GM11168 (cell line): ENCODE results near the gene KLHL35.
"Not testable (repeated sequence)": the region's sequence is repeated elsewhere in the genome, so short reads cannot be mapped to it uniquely, and the experiment has no call there.

ENCODE experiments used
- in situ Hi-C: fragments of 300-500 bp; cut with MboI; formaldehyde crosslinking; loops from one replicate; pipeline ENCODE4 v1.12.0; 2022; ENCODE audit warnings: low sequenced_read_pairs; ENCODE audit not compliant: unreplicated experiment

The KLHL35 gene

GRCh38 chr11:75400146-75400865 lies 32.7 kb downstream of the KLHL35 start:
- in situ Hi-C loops, result no loop called here

DNA sequence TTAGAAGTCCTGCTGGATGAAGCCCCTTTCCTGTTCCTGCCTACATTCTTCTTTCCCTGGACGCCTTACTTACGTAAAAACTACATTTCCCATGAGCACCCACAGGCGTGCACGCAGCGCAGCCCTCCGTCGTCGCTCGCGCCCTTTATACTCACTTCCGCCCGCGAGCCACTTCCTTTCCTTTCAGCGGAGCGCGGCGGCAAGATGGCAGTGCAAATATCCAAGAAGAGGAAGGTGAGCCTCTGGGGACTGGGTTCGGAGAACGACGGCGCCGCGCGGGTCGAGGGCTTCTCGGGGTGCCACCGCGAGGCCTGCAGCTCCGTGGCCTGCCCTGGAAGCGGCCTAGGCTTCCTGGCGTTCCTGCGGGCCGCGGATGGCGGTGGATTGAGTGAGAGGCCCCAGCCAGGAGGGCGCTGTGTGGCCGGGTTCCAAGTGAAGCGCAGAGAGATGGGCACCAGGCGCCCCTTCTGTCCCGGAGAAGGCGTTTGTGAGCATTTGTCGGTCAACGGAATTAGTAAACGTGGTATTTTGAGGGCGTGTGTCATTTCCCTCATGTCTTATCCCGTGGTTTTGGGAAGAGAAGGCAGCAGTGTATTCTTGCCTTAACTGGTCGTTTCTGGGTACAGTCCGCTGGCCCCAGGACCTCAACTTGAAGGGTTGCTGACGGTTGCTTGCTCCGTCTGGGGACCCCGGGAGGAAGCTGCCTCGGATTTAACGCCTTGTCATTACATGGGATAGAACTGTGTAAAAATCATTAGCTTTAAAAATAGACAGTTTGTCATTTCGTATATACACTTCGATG lies 33.5 kb downstream of the KLHL35 start, which contains the start of gene RPS3:
Gene RPS3, plus strand, starts transcription at position 175 of the 802 bp plus-strand sequence. Its CDS starts 30 bp downstream, at position 205.
- in situ Hi-C loops, result no loop called here

- in situ Hi-C loops, result no loop called here
Measured at GRCh38 chr11:75398906-75399305, 34.1 kb downstream of the KLHL35 start.

DNA sequence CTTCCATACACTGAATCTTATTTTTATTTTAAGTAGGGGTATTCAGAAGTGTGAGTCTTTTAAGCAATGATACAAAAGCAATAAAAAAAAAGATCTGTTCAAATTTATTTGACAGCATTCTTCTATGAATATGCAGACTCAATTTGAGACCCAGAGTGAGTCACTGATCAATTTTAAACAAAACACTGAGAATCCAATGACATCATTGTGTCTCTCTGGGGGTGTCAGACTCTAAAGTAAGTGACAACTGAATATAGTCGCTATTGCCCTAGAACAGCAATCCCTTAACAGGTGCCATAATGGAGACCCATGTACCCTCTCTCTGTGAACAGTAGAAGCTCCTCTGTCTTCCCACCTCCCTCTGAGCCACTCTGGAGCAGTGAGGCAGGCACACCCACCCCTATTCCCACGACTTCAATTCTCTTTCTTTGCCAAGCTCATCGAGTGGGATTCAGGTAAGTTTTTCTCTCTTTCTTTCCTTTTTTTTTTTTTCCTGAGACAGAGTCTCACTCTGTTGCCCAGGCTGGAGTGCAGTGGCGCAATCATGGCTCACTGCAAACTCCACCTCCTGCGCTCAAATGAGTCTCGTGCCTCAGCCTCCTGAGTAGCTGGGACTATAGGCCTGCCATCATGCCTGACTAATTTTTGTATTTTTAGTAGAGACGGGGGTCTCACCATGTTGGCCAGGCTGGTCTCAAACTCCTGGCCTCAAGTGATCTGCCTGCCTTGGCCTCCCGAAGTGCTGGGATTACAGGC lies 38.7 kb downstream of the KLHL35 start:
- in situ Hi-C loops, result no loop called here

DNA sequence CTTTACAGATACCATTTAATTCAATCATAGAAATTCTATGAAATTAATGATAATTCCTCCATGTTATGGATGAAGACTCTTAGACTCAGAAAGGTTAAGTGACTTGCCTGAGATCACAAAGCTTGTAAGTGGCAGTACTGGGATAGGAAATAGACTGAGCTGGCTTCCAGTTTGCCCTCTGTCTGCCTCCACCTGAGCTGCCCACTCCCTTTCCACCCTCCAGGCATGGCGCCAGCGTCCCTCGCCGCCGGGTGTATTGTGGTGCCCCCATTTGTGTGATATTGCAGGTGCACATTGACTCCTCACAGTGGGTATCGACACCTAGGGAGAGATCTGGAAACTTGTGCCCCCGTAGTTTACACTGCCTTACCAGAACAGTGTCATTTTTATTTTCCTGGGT lies 43.1 kb downstream of the KLHL35 start:
- in situ Hi-C loops, result no loop called here

DNA sequence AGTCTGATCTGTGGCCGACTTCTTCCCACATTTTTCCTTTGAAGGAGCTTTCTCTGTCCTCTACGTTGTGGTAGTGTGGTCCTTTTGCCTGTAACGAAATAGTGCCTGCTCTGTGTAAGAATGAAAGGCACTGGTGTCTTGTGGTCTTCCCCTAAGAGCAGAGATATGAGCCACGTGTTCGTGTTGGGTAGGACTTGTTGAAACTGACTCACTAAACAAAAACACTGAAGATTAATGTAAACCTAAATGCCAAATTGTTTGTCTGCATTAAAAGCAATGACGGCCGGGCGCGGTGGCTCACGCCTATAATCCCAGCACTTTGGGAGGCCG lies 43.8 kb downstream of the KLHL35 start:
- in situ Hi-C loops, result no loop called here

GRCh38 chr11:75388386-75389275 lies 44.4 kb downstream of the KLHL35 start:
- in situ Hi-C loops, result no loop called here

DNA sequence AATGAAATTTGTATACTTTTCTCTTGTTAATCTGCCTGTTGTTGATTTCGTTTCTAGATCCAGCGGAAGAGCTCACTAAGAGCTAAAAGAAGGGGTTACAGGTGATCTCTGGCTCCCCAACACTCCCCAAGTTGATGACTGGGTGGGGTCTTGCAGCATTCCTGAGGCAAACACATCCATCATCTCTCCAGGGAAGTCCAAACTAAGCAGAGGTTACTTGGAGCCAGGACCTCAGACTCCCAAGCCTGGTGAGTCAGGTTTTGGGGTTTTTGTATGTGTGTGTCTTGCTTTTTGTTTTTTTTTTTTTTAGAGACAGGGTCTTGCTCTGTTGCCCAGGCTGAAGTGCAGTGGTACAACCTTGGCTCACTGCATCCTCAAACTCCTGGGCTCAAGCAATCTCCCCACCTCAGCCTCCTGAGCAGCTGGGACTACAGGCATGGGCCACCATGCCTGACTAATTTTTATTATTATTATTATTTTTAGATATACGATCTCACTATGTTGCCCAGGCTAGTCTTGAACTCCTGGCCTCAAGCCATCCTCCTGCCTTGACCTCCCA lies 45.2 kb downstream of the KLHL35 start:
- in situ Hi-C loops, result no loop called here

DNA sequence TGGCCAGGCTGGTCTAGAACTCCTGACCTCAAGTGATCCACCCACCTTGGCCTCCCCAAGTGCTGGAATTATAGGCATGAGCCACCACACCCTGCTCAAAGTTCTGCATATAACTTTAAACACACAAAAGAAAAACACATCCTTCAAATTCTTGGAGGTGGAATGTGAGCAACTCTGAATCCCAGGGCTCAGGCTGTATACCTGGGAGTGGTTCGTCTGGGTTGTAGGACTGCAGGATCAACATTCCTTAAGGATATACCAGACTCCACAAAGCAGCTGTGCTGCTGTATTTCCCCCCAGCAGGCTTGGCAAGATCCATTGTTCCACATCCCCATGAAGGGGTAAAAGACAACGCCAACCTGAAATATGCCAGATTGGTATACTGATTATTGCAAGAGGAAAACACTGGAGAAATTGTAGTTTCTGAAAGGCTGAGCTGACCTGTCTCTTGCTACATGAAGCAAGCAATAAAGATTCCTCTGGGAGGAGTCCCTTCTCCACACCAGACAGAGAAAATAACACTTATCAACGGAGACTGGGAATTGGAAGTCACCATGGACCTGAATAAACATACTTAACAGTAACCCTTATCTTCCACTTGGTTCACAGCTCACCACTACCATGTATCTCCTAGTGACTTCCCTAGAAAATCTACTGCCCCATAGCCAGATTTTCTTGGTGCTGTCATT lies 45.9 kb downstream of the KLHL35 start:
- in situ Hi-C loops, result no loop called here

GRCh38 chr11:75384438-75385080 lies 48.4 kb downstream of the KLHL35 start:
- in situ Hi-C loops, result loop anchor here (5.0 kb wide), 1 partner anchor 107 kb away; no protein-coding TSS in a partner anchor

DNA sequence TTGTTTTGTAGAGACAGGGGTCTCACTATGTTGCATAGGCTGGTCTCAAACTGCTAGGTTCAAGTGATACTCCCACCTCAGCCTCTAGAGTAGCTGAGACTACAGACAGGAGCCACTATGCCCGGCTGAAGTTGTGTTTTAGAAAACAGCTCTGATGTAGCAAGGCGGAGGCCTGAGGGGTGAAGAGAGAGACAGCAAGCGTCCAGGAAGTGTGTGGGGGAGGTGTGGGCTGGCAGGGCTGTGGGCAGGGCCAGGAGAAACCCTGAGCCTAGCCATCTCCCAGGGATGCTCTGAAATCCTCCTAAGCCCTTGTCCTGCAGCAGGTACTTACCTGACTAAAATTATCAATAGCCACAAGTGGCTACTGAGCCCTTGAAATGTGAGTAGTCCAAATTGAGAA lies 49.8 kb downstream of the KLHL35 start:
- in situ Hi-C loops, result loop anchor here (5.0 kb wide), 1 partner anchor 106 kb away; no protein-coding TSS in a partner anchor

- in situ Hi-C loops, result loop anchor here (5.0 kb wide), 1 partner anchor 104 kb away; no protein-coding TSS in a partner anchor
Measured at GRCh38 chr11:75380716-75381420, 52.1 kb downstream of the KLHL35 start.

- in situ Hi-C loops, result loop anchor here (5.0 kb wide), 1 partner anchor 103 kb away; no protein-coding TSS in a partner anchor
Measured at GRCh38 chr11:75380245-75380644, 52.8 kb downstream of the KLHL35 start.

DNA sequence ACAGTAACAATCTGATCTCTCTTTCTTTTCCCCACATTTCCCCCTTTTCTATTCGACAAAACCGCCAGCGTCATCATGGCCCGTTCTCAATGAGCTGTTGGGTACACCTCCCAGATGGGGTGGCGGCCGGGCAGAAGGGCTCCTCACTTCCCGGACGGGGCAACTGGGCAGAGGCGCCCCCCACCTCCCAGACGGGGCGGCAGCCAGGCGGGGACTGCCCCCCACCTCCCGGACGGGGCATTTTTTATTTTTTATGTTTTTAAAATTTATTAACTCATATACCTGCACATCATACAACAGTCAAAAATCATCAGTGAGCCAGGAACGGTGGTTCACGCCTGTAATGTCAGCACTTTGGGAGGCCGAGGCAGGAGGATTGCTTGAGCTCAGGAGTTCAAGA lies 54.2 kb downstream of the KLHL35 start:
- in situ Hi-C loops, result not testable (repeated sequence)

DNA sequence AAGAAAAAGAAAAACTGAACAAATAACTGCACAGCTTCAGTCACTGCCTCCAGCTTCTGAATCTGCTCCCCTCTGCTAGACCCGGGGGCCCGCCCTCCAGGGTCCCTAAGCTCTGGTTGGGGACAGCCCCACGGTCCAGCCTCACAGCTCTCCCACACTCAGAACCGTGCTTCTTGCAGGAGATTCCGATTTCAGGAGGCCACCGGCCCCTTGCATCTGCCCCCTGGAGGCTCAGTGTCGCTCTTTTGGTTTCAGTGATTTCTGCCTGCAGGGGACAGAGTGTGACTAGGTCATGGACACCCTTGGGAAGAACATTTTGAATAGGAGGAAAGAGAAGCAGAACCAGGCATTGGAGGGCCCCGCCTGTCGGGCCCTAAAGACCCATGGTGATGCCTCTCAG lies 56.8 kb downstream of the KLHL35 start:
- in situ Hi-C loops, result no loop called here

DNA sequence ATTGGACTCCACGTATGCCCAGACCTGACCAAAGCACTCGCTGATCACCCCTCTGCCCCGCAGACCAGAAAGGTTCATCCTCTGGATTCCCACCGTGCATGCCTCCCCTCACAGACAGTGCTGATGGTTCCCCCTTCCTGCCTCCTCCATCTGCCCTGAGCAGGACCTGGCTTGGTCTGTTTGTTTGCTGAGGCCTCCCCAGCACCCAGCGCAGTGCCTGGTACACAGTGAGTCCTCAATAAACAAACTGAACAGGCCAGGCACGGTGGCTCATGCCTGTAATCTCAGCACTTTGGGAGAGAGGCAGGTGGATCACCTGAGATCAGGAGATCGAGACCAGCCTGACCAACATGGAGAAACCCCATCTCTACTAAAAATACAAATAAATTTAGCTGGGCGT lies 57.4 kb downstream of the KLHL35 start:
- in situ Hi-C loops, result no loop called here

GRCh38 chr11:75374646-75375045 lies 58.4 kb downstream of the KLHL35 start:
- in situ Hi-C loops, result no loop called here

DNA sequence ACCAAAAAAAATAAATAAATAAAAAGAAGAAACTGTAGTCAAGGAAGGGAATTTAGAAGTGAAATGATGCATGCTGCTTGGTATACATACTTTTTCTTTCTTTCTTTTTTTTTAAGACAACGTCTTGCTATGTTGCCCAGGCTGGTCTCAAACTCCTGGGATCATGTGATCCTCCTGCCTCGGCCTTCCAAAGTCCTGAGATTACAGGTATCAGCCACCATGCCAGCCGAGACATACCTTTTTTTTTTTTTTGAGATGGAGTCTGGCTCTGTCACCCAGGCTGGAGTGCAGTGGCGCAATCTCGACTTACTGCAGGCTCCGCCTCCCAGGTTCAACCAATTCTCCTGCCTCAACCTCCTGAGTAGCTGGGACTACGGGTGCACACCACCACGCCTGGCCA lies 59.8 kb downstream of the KLHL35 start:
- in situ Hi-C loops, result no loop called here
